ENCODE results near the gene MKLN1.

- TF ChIP-seq EZH2 (IDR thresholded peaks at IDR 0.05) (no peak), POLR2A (IDR thresholded peaks at IDR 0.05; ENCODE audit: borderline replicate concordance, extremely low read depth, insufficient read depth, insufficient read length) (no peak)
- TF ChIP-seq, protein P1, sequence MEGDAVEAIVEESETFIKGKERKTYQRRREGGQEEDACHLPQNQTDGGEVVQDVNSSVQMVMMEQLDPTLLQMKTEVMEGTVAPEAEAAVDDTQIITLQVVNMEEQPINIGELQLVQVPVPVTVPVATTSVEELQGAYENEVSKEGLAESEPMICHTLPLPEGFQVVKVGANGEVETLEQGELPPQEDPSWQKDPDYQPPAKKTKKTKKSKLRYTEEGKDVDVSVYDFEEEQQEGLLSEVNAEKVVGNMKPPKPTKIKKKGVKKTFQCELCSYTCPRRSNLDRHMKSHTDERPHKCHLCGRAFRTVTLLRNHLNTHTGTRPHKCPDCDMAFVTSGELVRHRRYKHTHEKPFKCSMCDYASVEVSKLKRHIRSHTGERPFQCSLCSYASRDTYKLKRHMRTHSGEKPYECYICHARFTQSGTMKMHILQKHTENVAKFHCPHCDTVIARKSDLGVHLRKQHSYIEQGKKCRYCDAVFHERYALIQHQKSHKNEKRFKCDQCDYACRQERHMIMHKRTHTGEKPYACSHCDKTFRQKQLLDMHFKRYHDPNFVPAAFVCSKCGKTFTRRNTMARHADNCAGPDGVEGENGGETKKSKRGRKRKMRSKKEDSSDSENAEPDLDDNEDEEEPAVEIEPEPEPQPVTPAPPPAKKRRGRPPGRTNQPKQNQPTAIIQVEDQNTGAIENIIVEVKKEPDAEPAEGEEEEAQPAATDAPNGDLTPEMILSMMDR (IDR thresholded peaks at IDR 0.05 in 2 of 3, conservative IDR thresholded peaks at IDR 0.05 in 1 of 3; ENCODE audit: borderline replicate concordance in 1 of 3, insufficient read depth in 1 of 3, low read depth in 2 of 3, low read length in 2 of 3) = no peak
Observed at GRCh38 chr7:131425992-131426391, 98.3 kb downstream of the MKLN1 start.

Data from HCT116 (cell line).